Mesothelial cell of epicardium (in vitro differentiated cells): ENCODE results near the gene DIP2C. TPM values are rescaled to one million over a fixed set of nuclear protein-coding genes. Genes with fewer than 3 reads are reported as not detected.
"Not testable (repeated sequence)": the region's sequence is repeated elsewhere in the genome, so short reads cannot be mapped to it uniquely, and the experiment has no call there.

ENCODE experiments used
- DNase-seq, 2 experiments: peaks; one replicate each; pipeline ENCODE4 v3.0.0; 2021; ENCODE audit warnings: low spot score in 2 of 2; ENCODE audit not compliant: unreplicated experiment in 2 of 2
- H3K27ac Mint-ChIP-seq: 2 replicates; pipeline ENCODE4 v1.8.0; 2021; ENCODE audit warnings: mixed read lengths
- H3K27me3 Mint-ChIP-seq: 2 replicates; pipeline ENCODE4 v1.8.0; 2021; ENCODE audit warnings: low read depth, mixed read lengths
- H3K36me3 Mint-ChIP-seq: 2 replicates; pipeline ENCODE4 v1.8.0; 2021; ENCODE audit warnings: mixed read lengths
- H3K4me1 Mint-ChIP-seq: 2 replicates; pipeline ENCODE4 v1.8.0; 2021; ENCODE audit warnings: mixed read lengths
- H3K4me3 Mint-ChIP-seq: 2 replicates; pipeline ENCODE4 v1.8.0; 2021; ENCODE audit warnings: mild to moderate bottlenecking, moderate library complexity, mixed read lengths
- H3K9me3 Mint-ChIP-seq: 2 replicates; pipeline ENCODE4 v1.8.0; 2021; ENCODE audit warnings: mixed read lengths
- total RNA-seq: library from RNA; stranded (reverse); gene quantifications from 3 replicates; pipeline ENCODE4 v1.2.1, GENCODE V29; 2021
- TF ChIP-seq, protein P1 (sequence below): fragments of 200-600 bp; sonication (generic); IDR thresholded peaks from one replicate; pipeline ENCODE4 v1.5.0; 2021; ENCODE audit warnings: antibody characterized with exemption; ENCODE audit not compliant: unreplicated experiment

DIP2C gene
- total RNA-seq, 1 donor from 2014 or later = 30.3 TPM

DNA sequence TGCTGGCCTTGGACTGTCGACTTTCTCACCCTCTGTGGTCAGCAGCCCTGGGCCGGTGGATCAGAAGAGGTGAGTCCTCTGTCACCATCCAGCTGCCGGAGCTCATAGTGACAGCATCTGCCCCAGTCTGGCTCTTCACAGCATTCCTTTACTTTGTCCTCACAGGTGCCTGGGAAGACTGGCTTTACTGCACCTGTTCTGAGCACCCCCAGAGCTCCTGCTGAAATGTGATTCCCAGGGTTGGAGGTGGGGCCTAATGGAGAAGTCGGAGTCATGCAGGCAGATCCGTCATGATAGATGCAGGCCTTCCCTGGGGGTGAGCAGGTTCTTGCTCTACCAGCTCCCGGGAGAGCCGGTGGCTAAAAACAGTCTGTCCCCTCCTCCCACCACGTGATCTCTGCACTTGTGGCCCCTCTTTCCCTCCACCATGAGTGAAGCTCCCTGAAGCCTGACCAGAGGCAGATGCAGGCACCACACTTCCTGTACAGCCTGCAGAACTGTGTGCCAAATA, 382.7 kb downstream of the DIP2C start:
- DNase-seq = no peak
- Mint-ChIP-seq H3K4me3 (no peak overlapping the region), H3K36me3 (peaks cover 18% of the 10 kb centered on the region), H3K9me3 (no peaks in the 10 kb centered on the region), H3K4me1 (peaks cover 22% of the 10 kb centered on the region), H3K27me3 (no peaks in the 10 kb centered on the region), H3K27ac (peak overlapping the region; percentile 71)
- TF ChIP-seq, protein P1, sequence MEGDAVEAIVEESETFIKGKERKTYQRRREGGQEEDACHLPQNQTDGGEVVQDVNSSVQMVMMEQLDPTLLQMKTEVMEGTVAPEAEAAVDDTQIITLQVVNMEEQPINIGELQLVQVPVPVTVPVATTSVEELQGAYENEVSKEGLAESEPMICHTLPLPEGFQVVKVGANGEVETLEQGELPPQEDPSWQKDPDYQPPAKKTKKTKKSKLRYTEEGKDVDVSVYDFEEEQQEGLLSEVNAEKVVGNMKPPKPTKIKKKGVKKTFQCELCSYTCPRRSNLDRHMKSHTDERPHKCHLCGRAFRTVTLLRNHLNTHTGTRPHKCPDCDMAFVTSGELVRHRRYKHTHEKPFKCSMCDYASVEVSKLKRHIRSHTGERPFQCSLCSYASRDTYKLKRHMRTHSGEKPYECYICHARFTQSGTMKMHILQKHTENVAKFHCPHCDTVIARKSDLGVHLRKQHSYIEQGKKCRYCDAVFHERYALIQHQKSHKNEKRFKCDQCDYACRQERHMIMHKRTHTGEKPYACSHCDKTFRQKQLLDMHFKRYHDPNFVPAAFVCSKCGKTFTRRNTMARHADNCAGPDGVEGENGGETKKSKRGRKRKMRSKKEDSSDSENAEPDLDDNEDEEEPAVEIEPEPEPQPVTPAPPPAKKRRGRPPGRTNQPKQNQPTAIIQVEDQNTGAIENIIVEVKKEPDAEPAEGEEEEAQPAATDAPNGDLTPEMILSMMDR = no peak

DNA sequence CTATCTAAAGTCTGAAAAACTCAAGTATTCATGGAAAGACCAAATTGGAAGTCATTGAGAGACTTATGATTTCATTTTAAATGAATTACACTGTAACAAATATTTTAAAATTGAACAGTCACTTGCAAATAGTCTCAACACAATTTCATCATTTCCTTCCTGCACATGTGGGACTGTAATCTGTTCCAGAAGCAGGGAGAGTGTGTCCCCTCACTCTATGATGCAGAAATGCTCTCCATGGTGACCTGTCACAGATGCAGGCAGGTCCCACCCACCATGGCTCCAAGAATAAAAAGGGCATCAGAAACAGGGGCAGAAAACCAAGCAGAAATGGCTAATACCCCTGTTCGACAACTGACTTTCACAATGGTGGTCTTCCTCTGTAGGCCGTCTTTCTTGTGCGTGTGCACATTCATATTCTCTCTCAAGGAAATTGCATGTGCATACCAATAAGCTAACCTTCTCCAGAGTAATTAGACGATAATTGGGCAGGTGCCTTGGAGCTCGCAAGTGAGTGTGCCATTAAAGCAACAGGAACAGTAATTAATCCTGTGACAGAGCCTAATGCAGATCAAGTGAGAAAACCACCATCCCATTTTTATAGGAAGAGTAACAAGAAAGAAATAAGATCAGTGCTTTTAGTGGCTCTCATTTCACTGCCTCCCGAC, 383.3 kb downstream of the DIP2C start:
- peak overlapping the region; percentile 71 for H3K27ac Mint-ChIP-seq
- peaks cover 22% of the 10 kb centered on the region for H3K4me1 Mint-ChIP-seq
- TF ChIP-seq, protein P1 = no peak
- no peak overlapping the region for H3K4me3 Mint-ChIP-seq
- no peaks in the 10 kb centered on the region for H3K9me3 Mint-ChIP-seq
- no peaks in the 10 kb centered on the region for H3K27me3 Mint-ChIP-seq
- no peak for DNase-seq
- peaks cover 22% of the 10 kb centered on the region for H3K36me3 Mint-ChIP-seq

DNA sequence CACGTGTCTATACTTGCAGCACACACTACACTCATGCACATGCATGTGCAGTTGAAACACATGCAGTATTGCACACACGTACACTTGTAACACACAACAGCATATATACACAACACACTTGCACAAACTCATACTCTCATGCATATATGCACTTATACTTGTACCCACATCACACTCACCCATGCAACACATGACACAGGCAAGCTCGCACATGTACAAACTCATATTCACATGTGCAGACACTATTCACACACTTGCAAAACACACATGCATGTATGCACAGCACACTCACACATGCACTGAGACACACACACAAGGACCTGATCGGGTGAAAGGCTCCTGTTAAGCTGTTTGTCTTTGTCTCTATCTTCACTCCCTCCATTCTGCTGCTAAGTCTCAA, 384.4 kb downstream of the DIP2C start:
- H3K36me3 Mint-ChIP-seq = peaks cover 23% of the 10 kb centered on the region
- no peak for DNase-seq
- H3K9me3 Mint-ChIP-seq = no peaks in the 10 kb centered on the region
- peaks cover 22% of the 10 kb centered on the region for H3K4me1 Mint-ChIP-seq
- TF ChIP-seq, protein P1 = no peak
- no peak overlapping the region for H3K27ac Mint-ChIP-seq
- H3K4me3 Mint-ChIP-seq = no peak overlapping the region
- no peaks in the 10 kb centered on the region for H3K27me3 Mint-ChIP-seq

DNA sequence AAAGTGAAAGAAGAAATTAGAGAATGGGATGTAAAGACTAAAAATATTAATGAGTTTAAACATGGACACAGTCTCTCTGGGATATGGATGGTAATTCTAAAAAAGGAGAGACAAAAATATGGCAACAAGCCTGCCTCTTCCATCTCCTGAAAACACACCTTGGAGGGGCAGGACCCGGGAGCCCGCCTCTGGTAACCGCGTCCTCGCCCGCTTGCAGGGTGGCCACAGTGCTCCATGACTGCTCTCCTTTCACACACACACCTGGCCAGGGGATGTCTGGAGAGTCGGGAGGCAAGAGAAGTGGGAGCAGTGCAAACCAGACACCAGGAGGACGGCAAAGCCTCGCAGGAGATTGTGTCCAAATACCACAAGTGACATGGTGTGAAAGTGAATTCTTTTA, 387.9 kb downstream of the DIP2C start:
- no peak overlapping the region for H3K27ac Mint-ChIP-seq
- no peak for DNase-seq
- H3K4me3 Mint-ChIP-seq = no peak overlapping the region
- TF ChIP-seq, protein P1 = no peak
- H3K9me3 Mint-ChIP-seq = no peaks in the 10 kb centered on the region
- peaks cover 21% of the 10 kb centered on the region for H3K36me3 Mint-ChIP-seq
- peaks cover 11% of the 10 kb centered on the region for H3K4me1 Mint-ChIP-seq
- H3K27me3 Mint-ChIP-seq = no peaks in the 10 kb centered on the region

DNA sequence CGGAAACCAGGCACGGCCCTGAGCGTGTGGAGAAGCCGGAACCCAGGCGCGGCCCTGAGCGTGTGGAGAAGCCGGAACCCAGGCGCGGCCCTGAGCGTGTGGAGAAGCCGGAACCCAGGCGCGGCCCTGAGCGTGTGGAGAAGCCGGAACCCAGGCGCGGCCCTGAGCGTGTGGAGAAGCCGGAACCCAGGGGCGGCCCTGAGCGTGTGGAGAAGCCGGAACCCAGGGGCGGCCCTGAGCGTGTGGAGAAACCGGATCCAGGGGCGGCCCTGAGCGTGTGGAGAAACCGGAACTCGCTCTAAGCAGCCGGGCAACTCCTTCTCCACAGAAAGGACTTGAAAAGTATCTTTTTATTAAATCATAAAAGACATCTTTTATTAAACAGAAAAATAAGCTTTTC, 388.9 kb downstream of the DIP2C start:
- H3K4me1 Mint-ChIP-seq, H3K27me3 Mint-ChIP-seq, H3K9me3 Mint-ChIP-seq, H3K27ac Mint-ChIP-seq, H3K4me3 Mint-ChIP-seq, DNase-seq: not testable (repeated sequence)
- H3K36me3 Mint-ChIP-seq = peaks cover 22% of the 10 kb centered on the region

DNA sequence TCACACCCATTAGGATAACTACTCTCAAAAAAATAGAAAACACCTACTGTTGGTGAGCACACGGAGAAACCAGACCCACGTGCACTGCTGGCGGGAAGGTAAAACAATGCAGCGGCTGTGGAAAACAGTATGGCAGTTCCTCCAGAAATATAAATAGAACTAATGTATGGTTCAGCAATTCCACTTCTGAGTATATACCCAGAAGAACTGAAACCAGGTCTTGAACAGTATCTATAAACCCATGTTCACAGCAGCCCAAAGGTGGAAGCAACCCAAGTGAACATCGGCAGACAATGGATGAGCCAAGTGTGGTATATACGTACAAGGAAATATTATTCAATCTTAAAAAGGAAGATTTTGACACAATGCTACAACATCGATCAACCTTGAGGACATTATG, 389.5 kb downstream of the DIP2C start:
- Mint-ChIP-seq H3K4me1 (peaks cover 5% of the 10 kb centered on the region), H3K27ac (no peak overlapping the region), H3K9me3 (no peaks in the 10 kb centered on the region), H3K4me3 (no peak overlapping the region), H3K36me3 (peaks cover 22% of the 10 kb centered on the region), H3K27me3 (no peaks in the 10 kb centered on the region)
- TF ChIP-seq, protein P1 = no peak
- no peak for DNase-seq
